ENCODE data around the gene A4GALT.

A4GALT gene

GRCh38 chr22:42714308-42714707 lies 6.4 kb downstream of the A4GALT start:
- no peak for DNase-seq (ENCODE audit: low read depth)
- no peak overlapping the region for H3K4me3 ChIP-seq (ENCODE audit: low read length)
- TF ChIP-seq CTCF (IDR thresholded peaks at IDR 0.05; ENCODE audit: insufficient read depth, low read depth, low read length, missing control alignments), result no peak

- no peak for DNase-seq (ENCODE audit: low read depth)
- no peak for TF ChIP-seq CTCF (IDR thresholded peaks at IDR 0.05; ENCODE audit: insufficient read depth, low read depth, low read length, missing control alignments)
- no peak overlapping the region for H3K4me3 ChIP-seq (ENCODE audit: low read length)
Observed at GRCh38 chr22:42711895-42712837, 8.5 kb downstream of the A4GALT start.

- no peak for DNase-seq (ENCODE audit: low read depth)
- no peak for TF ChIP-seq CTCF (IDR thresholded peaks at IDR 0.05; ENCODE audit: insufficient read depth, low read depth, low read length, missing control alignments)
- no peak overlapping the region for H3K4me3 ChIP-seq (ENCODE audit: low read length)
Observed at GRCh38 chr22:42711281-42711731, 9.4 kb downstream of the A4GALT start.

GRCh38 chr22:42708417-42708816 lies 12.3 kb downstream of the A4GALT start:
- no peak overlapping the region for H3K4me3 ChIP-seq (ENCODE audit: low read length)
- no peak for DNase-seq (ENCODE audit: low read depth)

GRCh38 chr22:42707496-42707895 lies 13.2 kb downstream of the A4GALT start:
- no peak for DNase-seq (ENCODE audit: low read depth)
- H3K4me3 ChIP-seq (ENCODE audit: low read length), result no peak overlapping the region
- no peak for TF ChIP-seq CTCF (IDR thresholded peaks at IDR 0.05; ENCODE audit: insufficient read depth, low read depth, low read length, missing control alignments)

More at GRCh38 chr22:42708417-42708816, 12.3 kb downstream of the A4GALT start:
- no peak for TF ChIP-seq CTCF (IDR thresholded peaks at IDR 0.05; ENCODE audit: insufficient read depth, low read depth, low read length, missing control alignments)

- TF ChIP-seq CTCF (IDR thresholded peaks at IDR 0.05; ENCODE audit: insufficient read depth, low read depth, low read length, missing control alignments), result no peak
- no peak for DNase-seq (ENCODE audit: low read depth)
- no peak overlapping the region for H3K4me3 ChIP-seq (ENCODE audit: low read length)
Observed at GRCh38 chr22:42704896-42705295, 15.8 kb downstream of the A4GALT start.
